ENCODE results near the gene TDRKH.

Gene TDRKH

DNA sequence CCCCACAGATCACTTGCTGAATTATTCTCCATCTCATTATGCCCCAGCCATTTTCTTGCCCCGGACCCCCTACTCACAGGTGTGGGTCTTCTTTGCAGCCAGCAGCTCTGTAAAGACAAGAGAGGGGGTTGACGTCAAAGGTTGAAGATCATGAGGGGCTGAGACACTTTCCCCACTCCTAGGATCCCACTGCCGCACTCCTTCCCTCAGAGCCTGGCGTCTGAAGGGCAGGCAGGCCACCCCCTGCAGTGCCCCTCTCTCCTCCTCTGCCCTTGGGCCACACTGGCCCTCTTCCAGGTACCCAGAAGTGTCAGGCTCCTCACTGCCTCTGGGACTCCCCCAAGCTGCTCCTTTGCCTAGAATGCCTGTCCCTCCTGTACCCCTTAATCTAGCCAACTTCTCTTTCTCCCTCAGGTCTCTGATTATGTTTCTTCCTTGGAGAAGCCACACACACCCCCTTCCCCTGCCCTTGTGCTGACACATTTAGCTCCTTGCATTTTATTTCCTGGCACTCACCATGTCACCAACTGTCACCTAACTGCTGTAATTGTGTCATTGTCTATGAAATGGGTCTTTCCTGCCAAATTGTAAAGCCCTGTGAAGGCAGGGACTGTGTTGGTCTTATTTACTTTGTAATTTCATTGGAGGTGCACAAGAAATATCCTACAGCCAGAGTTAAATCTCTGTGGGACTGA, 39.2 kb upstream of the TDRKH start:
- no peak for TF ChIP-seq CTCF (IDR thresholded peaks at IDR 0.05; ENCODE audit: low read depth, low read length)
- no peak overlapping the region for H3K4me3 ChIP-seq (ENCODE audit: low read depth, low read length)

DNA sequence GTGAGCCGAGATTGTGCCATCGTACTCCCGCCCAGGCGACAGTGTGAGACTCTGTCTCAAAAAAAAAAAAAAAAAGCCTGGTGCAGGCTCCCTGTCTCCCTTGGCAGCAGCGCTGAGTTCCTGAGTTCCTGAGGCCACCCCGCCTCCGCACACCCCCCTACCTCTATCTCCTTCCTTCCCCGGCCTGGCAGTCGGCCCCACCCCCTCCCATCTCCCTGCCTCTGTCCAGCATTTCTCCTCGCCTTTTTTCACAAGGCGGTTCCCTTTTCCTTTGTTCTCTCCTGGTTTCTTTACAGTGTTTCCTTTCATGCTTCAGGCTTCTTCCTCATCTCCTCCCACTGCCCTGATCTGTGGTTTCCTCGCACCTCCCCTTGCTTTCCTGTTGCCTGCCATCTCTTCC, 38.6 kb upstream of the TDRKH start:
- H3K4me3 ChIP-seq (ENCODE audit: low read depth, low read length), result no peak overlapping the region
- no peak for TF ChIP-seq CTCF (IDR thresholded peaks at IDR 0.05; ENCODE audit: low read depth, low read length)

DNA sequence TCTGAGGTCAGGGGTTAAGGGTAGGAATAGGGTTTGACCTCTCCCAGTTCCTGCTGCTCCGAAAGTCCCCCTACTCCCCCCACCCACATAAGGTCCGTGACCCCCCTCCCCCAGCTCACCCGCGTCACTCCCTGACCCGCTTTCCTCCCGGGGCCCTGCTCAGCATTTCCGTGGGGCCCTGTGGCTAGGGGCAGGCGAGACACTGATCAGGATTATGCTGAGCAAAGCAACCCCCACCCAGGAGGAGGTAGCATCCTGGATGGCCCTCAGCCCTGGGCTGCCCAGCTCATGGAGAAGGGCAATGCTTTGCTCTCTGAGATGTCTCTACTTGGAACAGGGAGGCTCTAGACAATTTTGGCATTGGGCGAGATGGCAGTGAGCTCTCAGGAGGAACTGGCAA, 37.6 kb upstream of the TDRKH start:
- TF ChIP-seq CTCF (IDR thresholded peaks at IDR 0.05; ENCODE audit: low read depth, low read length), result no peak

DNA sequence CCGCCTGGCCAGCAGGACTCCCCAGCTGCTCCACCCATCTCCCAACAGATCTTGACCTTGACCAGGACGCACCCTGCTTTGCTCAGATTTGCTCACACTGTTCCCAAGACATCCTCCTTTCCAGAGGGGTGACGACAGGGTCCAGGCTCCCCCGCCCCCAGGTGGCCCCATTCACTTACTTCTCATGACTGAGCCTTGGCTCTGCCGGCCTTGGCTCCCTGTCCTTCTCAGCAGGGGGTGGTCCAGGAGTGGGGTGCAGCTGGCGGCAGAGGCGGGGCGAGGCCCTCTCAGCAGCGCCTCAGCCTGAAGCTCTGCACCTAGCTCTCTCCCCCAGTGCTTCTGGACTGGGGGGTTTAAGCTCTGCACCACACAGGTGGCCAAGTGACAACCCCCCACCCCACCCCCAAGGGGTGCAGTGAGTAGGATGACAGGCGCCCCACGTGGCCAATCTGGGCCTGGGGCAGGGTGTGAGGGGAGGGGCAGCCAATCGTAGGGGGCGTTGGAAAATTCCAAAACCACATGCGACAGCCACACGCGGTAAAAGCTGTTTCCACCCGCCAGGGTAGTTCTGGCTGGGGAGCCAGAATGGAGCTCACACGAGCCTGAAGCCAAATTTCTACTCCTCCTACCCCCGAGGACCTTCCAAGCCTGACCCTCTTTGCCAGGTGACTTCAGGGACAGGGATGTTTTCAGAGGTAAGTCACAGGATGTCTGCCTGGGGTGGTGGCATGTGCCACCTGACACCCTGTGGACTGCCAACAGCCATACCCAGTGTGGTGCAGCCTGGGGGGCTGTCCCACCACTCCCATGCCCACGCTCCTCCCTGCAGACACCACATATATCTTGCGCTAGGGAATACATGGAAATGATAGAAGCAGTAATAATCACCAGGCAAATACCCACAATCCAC, 35.7 kb upstream of the TDRKH start:
- TF ChIP-seq CTCF (IDR thresholded peaks at IDR 0.05; ENCODE audit: low read depth, low read length), result no peak

More for the DNA sequence above, 37.6 kb upstream of the TDRKH start:
- H3K4me3 ChIP-seq (ENCODE audit: low read depth, low read length), result no peak overlapping the region

DNA sequence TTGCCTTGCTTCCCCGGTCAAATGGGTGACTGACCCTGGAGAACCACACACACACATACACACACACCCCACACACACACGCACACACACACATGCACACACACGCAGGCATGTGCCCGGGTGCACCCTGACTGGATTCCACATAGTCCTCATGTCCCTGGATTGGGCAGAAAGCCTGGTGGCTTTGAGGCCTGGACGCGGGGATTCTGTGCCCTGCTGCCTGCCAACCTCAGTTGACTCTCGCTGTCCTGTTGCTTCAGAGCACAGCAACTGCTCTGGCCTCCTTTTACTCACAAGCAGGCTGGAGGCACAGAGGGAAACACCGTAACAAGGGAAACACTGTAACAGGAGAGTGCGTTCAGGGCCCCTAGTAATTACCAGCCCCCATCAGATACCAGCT, 34.9 kb upstream of the TDRKH start:
- TF ChIP-seq CTCF (IDR thresholded peaks at IDR 0.05; ENCODE audit: low read depth, low read length), result no peak
- H3K4me3 ChIP-seq (ENCODE audit: low read depth, low read length), result no peak overlapping the region

More for the DNA sequence above, 35.7 kb upstream of the TDRKH start:
- H3K4me3 ChIP-seq (ENCODE audit: low read depth, low read length), result no peak overlapping the region

GRCh38 chr1:151823175-151823574, 32.9 kb upstream of the TDRKH start:
- TF ChIP-seq CTCF (IDR thresholded peaks at IDR 0.05; ENCODE audit: low read depth, low read length), result no peak
- no peak overlapping the region for H3K4me3 ChIP-seq (ENCODE audit: low read depth, low read length)

DNA sequence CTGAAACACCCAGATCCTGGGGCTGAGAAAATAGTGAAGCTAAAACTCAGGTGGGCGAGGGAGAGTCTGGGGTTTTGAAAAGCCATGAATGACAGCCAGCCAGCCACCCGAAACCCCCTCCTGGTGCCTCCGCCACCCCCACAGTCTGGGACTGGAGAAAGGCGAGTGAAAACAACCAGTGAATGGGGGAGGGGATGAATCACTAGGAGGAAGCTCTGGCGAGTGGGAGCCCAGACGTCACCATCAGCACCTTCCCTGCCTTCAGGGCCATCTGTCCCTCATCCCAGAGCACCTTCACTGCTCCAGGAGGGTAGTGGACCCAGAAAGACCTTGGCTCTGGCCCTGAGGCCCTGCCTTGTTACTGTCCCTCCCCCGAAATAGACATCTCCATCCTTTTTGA, 32.1 kb upstream of the TDRKH start:
- H3K4me3 ChIP-seq (ENCODE audit: low read depth, low read length), result no peak overlapping the region
- TF ChIP-seq CTCF (IDR thresholded peaks at IDR 0.05; ENCODE audit: low read depth, low read length), result no peak
